ENCODE measurements around the gene AKAP6.
A peak's percentile ranks its signal among the peaks of the same experiment; 100 is the strongest.

AKAP6 gene

DNA sequence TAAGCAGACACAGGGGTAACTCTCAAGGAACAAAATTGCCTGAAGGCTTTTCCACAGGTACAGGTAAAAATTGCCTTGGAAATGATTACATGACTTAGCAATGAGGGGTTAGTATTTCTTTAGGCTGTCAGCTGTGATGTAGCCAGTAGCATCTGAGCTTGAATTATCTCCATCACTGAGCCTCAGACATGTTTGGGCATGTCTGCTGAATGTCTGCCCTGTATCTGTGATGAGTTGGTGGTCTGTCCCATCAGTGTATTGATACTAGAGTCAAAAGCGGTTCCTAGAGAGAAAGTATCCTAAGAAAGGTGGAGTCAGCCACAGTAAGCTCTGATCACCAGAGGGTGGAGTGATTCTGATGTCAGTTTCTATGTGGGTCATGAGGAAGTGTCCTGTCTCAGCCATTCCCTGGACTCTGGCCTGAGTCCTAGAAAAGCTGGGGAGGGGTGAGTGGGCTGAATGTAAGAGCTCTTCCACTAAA lies 16.3 kb downstream of the AKAP6 start:
- H3K4me3 Mint-ChIP-seq: no peak overlapping the region
- TF ChIP-seq CTCF (IDR thresholded peaks at IDR 0.05; ENCODE audit: unreplicated experiment in 3 of 3): no peak
- H3K9me3 Mint-ChIP-seq: no peaks in the 10 kb centered on the region
- H3K36me3 Mint-ChIP-seq (ENCODE audit: low read depth): no peaks in the 10 kb centered on the region
- peaks cover 10% of the 10 kb centered on the region for H3K4me1 Mint-ChIP-seq
- peaks cover 3% of the 10 kb centered on the region for H3K27me3 Mint-ChIP-seq (ENCODE audit: low read depth)
- peak overlapping the region in 1 of 3 experiments; percentile 30 for H3K27ac Mint-ChIP-seq

DNA sequence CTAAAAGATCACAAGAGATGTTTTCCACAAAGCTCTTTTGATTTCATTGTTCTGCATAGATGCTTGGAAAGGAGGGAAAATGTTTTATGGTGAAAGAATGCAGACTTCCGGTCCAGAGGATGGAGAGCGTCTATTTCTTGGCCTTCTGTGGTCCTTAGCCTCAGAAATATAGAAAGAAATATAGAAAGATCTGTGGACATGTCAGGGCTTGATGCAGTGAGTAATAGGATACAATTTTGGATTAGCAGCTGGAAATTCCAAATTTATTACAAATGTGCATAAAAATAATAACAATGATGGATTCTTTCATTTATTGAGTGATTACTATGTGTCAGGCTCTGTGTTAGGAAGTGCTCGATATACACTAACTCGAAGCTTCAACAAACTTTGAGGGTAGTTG lies 20.2 kb downstream of the AKAP6 start:
- peaks cover 4% of the 10 kb centered on the region for H3K9me3 Mint-ChIP-seq
- no peak overlapping the region for H3K27ac Mint-ChIP-seq
- peaks cover 10% of the 10 kb centered on the region for H3K4me1 Mint-ChIP-seq
- no peak overlapping the region for H3K4me3 Mint-ChIP-seq
- H3K36me3 Mint-ChIP-seq (ENCODE audit: low read depth): no peaks in the 10 kb centered on the region
- peaks cover 3% of the 10 kb centered on the region for H3K27me3 Mint-ChIP-seq (ENCODE audit: low read depth)
- TF ChIP-seq CTCF (IDR thresholded peaks at IDR 0.05; ENCODE audit: unreplicated experiment in 3 of 3): no peak

- no peak for TF ChIP-seq CTCF (IDR thresholded peaks at IDR 0.05; ENCODE audit: unreplicated experiment in 3 of 3)
These were observed 20.9 kb downstream of the AKAP6 start for GRCh38 chr14:32350020-32350419.

DNA sequence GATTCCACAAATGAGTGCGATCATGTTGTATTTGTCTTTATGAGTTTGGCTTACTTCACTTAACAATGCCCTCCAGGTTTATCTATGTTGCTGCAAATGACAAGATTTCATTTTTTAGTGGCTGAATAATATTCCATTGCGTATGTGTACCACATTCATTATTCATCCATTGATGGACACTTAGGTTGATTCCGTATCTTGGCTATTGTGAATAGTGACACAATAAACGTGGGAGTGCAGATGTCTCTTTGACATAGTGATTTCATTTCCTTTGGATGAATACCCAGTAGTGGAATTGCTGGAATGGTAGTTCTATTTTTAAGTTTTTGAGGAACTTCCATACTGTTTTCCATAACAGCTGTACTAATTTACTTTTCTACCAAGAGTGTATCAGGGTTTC lies 23.5 kb downstream of the AKAP6 start:
- Mint-ChIP-seq H3K27ac (no peak overlapping the region), H3K4me3 (no peak overlapping the region), H3K9me3 (peaks cover 11% of the 10 kb centered on the region), H3K36me3 (ENCODE audit: low read depth) (no peaks in the 10 kb centered on the region), H3K4me1 (peaks cover 4% of the 10 kb centered on the region), H3K27me3 (ENCODE audit: low read depth) (peaks cover 3% of the 10 kb centered on the region)
- TF ChIP-seq CTCF (IDR thresholded peaks at IDR 0.05; ENCODE audit: unreplicated experiment in 3 of 3): no peak

More at GRCh38 chr14:32350020-32350419, 20.9 kb downstream of the AKAP6 start:
- Mint-ChIP-seq H3K36me3 (ENCODE audit: low read depth) (no peaks in the 10 kb centered on the region), H3K4me1 (peaks cover 10% of the 10 kb centered on the region), H3K4me3 (no peak overlapping the region), H3K27ac (no peak overlapping the region), H3K9me3 (peaks cover 11% of the 10 kb centered on the region), H3K27me3 (ENCODE audit: low read depth) (peaks cover 3% of the 10 kb centered on the region)

- Mint-ChIP-seq H3K4me3 (no peak overlapping the region), H3K27me3 (ENCODE audit: low read depth) (no peaks in the 10 kb centered on the region), H3K9me3 (peaks cover 11% of the 10 kb centered on the region), H3K27ac (no peak overlapping the region), H3K36me3 (ENCODE audit: low read depth) (no peaks in the 10 kb centered on the region), H3K4me1 (no peaks in the 10 kb centered on the region)
- TF ChIP-seq CTCF (IDR thresholded peaks at IDR 0.05; ENCODE audit: unreplicated experiment in 3 of 3): no peak
These were observed 25.6 kb downstream of the AKAP6 start for GRCh38 chr14:32354716-32355115.

DNA sequence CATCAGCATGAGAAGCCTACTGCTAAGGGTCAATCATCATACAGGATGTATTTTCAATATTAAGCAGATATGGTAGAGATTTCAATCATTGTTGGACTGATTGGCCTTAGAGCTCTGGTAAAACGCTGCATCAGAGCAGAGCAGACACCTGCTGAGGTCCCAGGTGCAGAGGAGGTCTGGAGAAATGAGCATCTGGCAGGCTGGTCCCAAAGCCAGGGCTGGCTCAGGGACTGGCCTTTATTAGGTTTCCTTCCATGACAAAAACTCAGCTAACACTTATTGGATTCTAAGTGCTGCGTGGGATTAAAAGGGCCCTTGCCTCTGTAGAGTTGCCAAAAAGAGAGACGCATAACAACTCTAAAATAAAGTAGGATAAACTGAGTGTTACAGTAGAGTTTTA lies 29.7 kb downstream of the AKAP6 start:
- no peak for TF ChIP-seq CTCF (IDR thresholded peaks at IDR 0.05; ENCODE audit: unreplicated experiment in 3 of 3)
- no peaks in the 10 kb centered on the region for H3K36me3 Mint-ChIP-seq (ENCODE audit: low read depth)
- peaks cover 5% of the 10 kb centered on the region for H3K4me1 Mint-ChIP-seq
- H3K27ac Mint-ChIP-seq: no peak overlapping the region
- H3K9me3 Mint-ChIP-seq: peaks cover 7% of the 10 kb centered on the region
- no peaks in the 10 kb centered on the region for H3K27me3 Mint-ChIP-seq (ENCODE audit: low read depth)
- no peak overlapping the region for H3K4me3 Mint-ChIP-seq
